NCI-H82 treated with DMSO at 0.1 percent for 48 hours (cell line): Measurements from ENCODE around the gene PRKG1.

ENCODE experiments used
- DNase-seq: peaks from one replicate; lab custom pipeline; 2025; ENCODE audit not compliant: unreplicated experiment; lab: John Stamatoyannopoulos, UW

Gene PRKG1

DNA sequence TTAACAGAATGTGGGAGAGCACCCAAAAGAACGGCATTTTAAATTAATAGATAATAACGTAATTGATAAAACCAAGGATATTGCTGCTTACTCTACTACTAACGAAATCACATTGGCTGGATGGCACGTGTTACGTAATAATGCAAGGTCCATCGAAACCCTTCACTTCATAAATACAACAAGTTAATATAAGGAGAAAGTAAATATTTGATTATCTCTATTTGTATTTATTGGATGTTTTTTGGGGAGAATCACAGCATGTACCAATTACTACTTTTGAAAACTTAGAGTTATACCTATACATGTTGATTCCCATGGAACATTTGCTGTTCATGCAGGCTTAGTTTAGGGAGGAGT, 1.6 kb downstream of the PRKG1 start:
- no peak for DNase-seq

DNA sequence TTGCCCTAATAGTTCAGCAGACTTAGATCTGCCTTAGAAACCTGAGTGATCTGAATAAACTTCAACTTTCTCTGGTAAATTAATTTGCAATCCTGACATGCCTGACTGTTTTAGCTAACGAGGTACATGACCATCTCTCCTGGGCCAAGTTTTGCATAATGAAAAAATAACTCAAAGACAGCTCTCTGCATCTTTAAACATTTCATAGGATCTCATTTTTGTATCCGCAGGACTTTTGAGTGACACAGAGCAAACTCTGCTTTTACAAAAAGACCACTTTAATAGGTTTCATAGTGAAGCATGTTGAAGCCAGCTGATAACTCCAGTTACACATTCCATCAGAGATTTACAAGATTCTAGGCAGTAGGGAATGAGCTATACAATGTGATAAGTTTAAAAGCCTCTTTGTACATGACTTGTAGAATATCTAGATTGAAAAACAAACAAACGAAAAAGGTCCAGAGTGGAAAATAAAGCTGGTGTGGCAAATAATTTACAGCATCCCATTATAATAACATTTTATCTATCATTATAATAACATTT, 2.1 kb downstream of the PRKG1 start:
- DNase-seq, result no peak

DNA sequence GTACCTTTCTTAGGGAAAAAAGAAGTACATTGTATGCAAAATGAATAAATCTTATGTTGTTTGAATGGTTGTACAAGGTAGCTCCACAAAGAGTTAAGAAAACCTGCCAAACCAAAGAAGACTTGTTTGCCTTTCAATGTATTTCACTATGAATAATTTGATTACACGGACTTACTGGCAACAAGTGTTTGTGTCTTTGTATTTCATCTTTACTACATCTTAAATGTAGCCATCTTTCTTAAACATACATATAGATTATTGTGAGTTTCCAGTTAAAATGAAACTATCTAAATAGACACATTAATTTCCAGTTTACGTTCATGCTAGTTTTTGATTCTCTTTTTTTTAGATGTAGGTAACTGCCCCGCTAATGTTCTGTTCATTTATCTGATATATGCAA, 2.8 kb downstream of the PRKG1 start:
- no peak for DNase-seq

GRCh38 chr10:51077507-51077906, 3.2 kb downstream of the PRKG1 start:
- no peak for DNase-seq

GRCh38 chr10:51079331-51079730, 5.0 kb downstream of the PRKG1 start:
- no peak for DNase-seq

DNA sequence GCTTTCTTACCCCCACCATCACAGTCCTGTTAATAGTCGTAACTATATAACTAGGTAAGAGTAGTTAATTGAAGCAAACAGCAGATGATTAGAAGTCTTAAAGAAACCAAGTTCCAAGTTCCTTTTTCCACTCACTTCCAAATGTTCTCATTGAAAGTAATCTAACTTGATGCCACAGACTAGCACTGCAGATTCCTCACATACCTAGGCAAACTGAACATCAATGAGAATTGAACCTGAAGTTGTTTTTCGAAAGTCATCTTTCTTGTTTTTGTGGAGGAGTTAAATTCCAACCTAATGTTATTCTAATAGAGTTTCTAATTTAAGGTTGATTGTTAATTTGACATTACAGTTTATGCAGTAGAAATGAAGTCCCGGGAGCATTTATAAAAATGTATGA, 5.5 kb downstream of the PRKG1 start:
- DNase-seq, result no peak

DNA sequence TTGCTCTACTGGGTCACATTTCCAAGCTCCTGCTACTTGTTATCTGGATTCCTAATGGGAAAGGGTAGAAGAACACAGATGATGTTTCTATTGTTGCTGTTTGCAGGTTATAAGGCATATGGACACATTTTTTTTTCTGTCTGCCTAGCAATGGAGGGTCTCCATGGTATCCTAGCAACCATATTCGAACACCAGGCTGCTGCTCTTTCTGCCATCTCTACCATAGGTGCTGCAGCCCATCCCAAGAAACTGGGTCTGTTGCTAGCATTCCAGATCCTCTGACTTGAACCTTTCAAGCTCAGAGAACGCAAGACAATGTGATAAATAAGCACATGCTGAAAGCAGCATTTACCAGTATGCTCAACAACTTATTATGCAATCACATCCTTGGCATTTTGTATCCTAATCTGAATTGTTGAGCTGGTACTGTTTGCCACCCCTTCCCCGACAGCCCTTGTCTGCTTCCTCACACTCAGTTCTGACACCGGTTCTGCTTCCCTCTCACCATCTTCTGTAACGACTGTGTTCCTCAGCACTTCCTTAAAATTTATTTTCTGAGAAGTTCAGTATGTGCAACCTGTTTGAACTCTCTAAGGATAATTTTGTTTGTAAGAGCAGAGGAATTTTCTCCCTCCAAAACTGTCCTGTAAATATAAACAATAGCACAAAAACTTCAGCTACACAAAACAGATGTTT, 6.2 kb downstream of the PRKG1 start:
- DNase-seq, result no peak

- no peak for DNase-seq
Measured at GRCh38 chr10:51082857-51083256, 8.6 kb downstream of the PRKG1 start.

DNA sequence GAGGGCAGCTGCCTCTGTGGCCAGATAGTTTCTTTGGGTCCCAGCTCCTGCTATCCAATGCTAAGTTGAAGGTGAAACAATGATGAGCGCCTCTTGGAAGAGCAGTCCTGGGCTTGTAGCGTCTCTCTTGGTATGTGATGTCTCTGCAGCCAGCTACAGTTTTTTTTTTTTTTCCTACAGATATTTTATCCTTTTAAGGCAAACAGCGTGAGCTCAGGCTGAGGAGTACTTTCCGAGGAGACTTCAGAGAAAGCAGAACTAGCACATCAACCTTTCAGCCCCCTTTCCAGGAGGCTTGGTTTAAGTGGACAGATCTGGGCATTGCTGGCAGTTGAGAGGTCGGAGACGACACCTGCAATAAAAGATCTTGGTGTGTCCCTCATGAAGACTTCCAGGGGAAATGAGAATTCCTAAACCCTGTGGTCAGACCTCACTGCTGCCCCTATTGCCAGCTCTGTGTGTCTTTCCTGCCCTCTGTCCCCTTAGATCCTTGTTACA, 9.1 kb downstream of the PRKG1 start:
- no peak for DNase-seq

GRCh38 chr10:51085204-51085603, 10.9 kb downstream of the PRKG1 start:
- no peak for DNase-seq

DNA sequence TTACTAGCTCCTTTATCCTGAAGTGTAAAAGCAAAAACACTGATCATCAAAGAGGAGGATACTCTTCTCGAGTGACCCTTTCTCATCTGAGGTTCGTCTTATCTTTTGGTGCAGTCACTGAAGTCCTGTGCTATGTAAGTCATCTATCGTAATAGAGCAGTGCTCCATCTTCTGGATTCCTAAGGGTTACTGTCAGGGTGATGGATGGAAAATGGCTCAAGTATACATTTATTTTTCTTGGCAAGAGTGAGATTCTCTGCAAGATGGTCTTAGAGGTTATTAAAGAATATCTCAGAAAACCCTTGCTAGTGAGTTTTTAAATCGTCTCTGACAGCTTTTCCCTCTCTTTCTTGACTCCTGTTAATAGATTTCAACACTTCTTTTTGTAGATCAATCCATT, 12.4 kb downstream of the PRKG1 start:
- DNase-seq, result no peak

DNA sequence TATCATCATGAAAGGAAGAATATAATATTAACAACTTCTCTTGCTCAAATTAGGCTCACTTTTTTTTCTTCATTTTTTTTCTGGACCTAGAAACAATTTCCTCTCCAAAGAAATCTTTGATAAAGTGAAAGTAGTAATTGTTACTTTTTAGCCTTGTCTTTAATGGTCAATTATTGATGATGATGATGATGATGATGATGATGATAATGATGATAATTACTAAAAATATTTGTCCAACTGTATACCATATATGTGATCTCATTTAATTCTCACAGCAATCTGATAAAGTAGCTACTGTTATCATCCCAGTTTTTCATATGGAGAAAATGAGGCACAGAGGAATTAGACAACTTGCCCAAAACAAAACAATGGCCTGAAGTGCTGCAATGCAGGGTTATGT, 12.8 kb downstream of the PRKG1 start:
- DNase-seq, result no peak

- DNase-seq, result no peak
Measured at GRCh38 chr10:51090190-51090589, 15.9 kb downstream of the PRKG1 start.

DNA sequence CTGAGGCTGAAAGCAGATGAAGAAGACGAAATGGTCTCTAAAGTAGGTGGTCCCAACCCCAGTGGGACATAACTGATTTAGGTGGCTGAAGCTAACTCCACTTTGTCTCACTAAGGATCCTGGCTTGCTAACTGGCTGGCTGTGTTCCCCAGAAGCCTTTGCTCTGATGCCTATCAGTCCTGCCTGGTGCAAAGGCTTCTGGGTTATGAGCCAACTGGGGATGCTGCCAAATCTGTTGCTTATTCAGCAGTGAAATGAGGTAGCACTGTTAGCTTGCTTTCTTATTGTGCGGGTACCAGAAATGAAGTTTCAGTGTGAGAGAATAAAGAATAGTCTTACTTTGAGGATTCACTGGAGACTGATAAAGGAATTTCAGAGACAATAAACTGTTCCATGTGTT, 18.1 kb downstream of the PRKG1 start:
- no peak for DNase-seq

GRCh38 chr10:51095444-51095843, 21.2 kb downstream of the PRKG1 start:
- no peak for DNase-seq

GRCh38 chr10:51097546-51097945, 23.3 kb downstream of the PRKG1 start:
- no peak for DNase-seq

GRCh38 chr10:51100221-51100620, 25.9 kb downstream of the PRKG1 start:
- DNase-seq, result no peak

- DNase-seq, result no peak
Measured at GRCh38 chr10:51103554-51104217, 29.4 kb downstream of the PRKG1 start.

GRCh38 chr10:51106311-51106945, 32.1 kb downstream of the PRKG1 start:
- no peak for DNase-seq

GRCh38 chr10:51108406-51108805, 34.1 kb downstream of the PRKG1 start:
- DNase-seq, result no peak

DNA sequence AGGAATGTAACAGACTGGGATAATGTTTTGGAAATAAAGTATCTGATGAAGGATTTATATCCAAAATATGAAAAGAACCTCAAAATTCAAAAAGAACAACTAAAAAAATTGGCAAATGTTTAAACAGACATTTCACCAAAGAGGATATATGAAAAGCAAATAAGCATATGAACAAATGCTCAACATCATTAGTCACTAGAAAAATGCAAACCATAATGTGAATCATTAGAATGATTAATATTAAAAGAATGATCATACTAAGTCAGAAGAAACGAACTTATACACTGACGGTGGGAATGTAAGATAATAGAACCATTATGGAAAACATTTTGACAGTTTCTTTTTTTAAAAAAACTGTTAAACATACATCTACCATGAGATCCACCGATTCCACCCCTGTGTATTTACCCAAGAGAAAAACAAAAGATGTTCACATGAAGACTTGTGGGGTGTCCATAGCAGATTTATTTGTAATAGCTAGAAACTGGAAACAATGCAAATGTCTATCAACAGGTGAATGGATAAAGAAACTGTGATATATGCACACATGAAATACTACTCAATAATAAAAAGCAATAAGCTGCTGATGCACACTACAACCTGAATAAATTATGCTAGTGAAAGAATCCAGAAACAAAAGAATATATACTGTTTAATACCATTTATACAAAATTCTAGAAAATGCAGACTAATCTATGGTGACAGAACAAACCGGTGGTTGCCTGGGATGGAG, 35.7 kb downstream of the PRKG1 start:
- DNase-seq, result no peak
